ENCODE measurements around the gene STRIP1.

STRIP1 gene

DNA sequence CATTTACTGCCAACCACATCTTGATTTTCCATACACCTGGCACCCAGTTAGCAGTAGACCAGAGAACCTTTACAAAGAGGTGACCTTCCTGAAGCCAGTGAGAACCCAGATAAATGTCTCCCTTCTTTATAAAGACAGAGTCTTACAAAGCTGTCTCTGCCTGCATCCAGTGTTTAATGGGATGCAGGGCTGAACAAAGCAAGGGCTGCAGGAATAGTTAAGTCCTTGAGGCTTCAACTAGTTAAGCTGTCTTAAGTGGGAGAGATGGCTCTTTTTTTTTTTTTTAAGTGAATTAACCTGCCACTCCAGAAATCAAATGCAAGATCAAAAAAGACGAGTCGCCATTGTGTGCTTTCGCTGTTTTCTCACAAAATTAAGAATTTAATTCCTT lies 48.4 kb upstream of the STRIP1 start:
- TF ChIP-seq, protein P1, sequence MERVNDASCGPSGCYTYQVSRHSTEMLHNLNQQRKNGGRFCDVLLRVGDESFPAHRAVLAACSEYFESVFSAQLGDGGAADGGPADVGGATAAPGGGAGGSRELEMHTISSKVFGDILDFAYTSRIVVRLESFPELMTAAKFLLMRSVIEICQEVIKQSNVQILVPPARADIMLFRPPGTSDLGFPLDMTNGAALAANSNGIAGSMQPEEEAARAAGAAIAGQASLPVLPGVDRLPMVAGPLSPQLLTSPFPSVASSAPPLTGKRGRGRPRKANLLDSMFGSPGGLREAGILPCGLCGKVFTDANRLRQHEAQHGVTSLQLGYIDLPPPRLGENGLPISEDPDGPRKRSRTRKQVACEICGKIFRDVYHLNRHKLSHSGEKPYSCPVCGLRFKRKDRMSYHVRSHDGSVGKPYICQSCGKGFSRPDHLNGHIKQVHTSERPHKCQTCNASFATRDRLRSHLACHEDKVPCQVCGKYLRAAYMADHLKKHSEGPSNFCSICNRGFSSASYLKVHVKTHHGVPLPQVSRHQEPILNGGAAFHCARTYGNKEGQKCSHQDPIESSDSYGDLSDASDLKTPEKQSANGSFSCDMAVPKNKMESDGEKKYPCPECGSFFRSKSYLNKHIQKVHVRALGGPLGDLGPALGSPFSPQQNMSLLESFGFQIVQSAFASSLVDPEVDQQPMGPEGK (CRISPR knock-in tag; IDR thresholded peaks at IDR 0.05; ENCODE audit: borderline replicate concordance): no peak
- TF ChIP-seq CSDC2 (CRISPR knock-in tag; IDR thresholded peaks at IDR 0.05) (no peak), ARNTL (CRISPR knock-in tag; IDR thresholded peaks at IDR 0.05; ENCODE audit: borderline replicate concordance, low read depth) (no peak), GLIS3 (CRISPR knock-in tag; IDR thresholded peaks at IDR 0.05) (no peak), SNAI2 (CRISPR knock-in tag; IDR thresholded peaks at IDR 0.05) (no peak), ISL1 (CRISPR knock-in tag; IDR thresholded peaks at IDR 0.05) (no peak), ESRRG (CRISPR knock-in tag; IDR thresholded peaks at IDR 0.05) (no peak), ZNF8 (CRISPR knock-in tag; IDR thresholded peaks at IDR 0.05) (no peak), TCF4 (CRISPR knock-in tag; IDR thresholded peaks at IDR 0.05; ENCODE audit: borderline replicate concordance) (no peak), ZFP3 (CRISPR knock-in tag; IDR thresholded peaks at IDR 0.05) (no peak), ZC3H10 (CRISPR knock-in tag; IDR thresholded peaks at IDR 0.05) (no peak)
- TF ChIP-seq, protein P2, sequence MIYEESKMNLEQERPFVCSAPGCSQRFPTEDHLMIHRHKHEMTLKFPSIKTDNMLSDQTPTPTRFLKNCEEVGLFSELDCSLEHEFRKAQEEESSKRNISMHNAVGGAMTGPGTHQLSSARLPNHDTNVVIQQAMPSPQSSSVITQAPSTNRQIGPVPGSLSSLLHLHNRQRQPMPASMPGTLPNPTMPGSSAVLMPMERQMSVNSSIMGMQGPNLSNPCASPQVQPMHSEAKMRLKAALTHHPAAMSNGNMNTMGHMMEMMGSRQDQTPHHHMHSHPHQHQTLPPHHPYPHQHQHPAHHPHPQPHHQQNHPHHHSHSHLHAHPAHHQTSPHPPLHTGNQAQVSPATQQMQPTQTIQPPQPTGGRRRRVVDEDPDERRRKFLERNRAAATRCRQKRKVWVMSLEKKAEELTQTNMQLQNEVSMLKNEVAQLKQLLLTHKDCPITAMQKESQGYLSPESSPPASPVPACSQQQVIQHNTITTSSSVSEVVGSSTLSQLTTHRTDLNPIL (CRISPR knock-in tag; IDR thresholded peaks at IDR 0.05; ENCODE audit: low read depth): no peak
- TF ChIP-seq, protein P3, sequence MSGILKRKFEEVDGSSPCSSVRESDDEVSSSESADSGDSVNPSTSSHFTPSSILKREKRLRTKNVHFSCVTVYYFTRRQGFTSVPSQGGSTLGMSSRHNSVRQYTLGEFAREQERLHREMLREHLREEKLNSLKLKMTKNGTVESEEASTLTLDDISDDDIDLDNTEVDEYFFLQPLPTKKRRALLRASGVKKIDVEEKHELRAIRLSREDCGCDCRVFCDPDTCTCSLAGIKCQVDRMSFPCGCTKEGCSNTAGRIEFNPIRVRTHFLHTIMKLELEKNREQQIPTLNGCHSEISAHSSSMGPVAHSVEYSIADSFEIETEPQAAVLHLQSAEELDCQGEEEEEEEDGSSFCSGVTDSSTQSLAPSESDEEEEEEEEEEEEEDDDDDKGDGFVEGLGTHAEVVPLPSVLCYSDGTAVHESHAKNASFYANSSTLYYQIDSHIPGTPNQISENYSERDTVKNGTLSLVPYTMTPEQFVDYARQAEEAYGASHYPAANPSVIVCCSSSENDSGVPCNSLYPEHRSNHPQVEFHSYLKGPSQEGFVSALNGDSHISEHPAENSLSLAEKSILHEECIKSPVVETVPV (CRISPR knock-in tag; IDR thresholded peaks at IDR 0.05): no peak
- TF ChIP-seq, protein P4, sequence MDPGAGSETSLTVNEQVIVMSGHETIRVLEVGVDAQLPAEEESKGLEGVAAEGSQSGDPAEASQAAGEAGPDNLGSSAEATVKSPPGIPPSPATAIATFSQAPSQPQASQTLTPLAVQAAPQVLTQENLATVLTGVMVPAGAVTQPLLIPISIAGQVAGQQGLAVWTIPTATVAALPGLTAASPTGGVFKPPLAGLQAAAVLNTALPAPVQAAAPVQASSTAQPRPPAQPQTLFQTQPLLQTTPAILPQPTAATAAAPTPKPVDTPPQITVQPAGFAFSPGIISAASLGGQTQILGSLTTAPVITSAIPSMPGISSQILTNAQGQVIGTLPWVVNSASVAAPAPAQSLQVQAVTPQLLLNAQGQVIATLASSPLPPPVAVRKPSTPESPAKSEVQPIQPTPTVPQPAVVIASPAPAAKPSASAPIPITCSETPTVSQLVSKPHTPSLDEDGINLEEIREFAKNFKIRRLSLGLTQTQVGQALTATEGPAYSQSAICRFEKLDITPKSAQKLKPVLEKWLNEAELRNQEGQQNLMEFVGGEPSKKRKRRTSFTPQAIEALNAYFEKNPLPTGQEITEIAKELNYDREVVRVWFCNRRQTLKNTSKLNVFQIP (CRISPR knock-in tag; IDR thresholded peaks at IDR 0.05; ENCODE audit: borderline replicate concordance, low read depth): no peak
- ATAC-seq: no peak

DNA sequence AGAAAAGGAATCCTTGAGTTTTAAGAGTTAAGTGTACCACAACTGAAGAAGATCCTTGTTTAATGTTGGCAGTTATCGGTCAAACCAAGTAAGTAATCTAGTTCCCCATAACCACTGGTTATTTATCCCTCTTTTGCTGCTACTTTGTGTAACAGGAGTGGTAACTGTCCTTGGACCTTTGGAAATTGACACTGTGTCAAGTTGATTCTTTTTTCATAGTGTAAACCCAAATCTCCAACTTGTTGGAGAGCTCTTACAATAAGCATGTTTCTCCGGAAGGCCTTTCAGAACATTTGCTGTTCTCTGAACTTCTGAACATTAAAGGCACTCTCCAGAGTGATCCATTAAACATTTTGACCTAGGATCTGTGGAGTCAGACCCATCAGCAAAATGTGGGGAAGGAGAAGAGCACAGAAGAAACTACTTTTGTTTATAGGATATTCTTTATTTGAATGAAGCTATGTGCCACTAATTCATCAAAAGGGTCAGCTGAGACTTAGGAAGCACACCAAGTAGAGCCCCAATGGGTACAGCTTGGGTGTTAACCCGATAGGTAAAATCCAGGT lies 46.0 kb upstream of the STRIP1 start:
- no peak for TF ChIP-seq ZC3H10 (CRISPR knock-in tag; IDR thresholded peaks at IDR 0.05)
- TF ChIP-seq ZNF8 (CRISPR knock-in tag; IDR thresholded peaks at IDR 0.05): no peak
- no peak for TF ChIP-seq ISL1 (CRISPR knock-in tag; IDR thresholded peaks at IDR 0.05)
- no peak for TF ChIP-seq CSDC2 (CRISPR knock-in tag; IDR thresholded peaks at IDR 0.05)
- TF ChIP-seq, protein P3 (CRISPR knock-in tag; IDR thresholded peaks at IDR 0.05): no peak
- no peak for TF ChIP-seq ZNF565 (CRISPR knock-in tag; conservative IDR thresholded peaks at IDR 0.05; ENCODE audit: low read depth)
- TF ChIP-seq, protein P4 (CRISPR knock-in tag; IDR thresholded peaks at IDR 0.05; ENCODE audit: borderline replicate concordance, low read depth): no peak
- no peak for TF ChIP-seq ESRRG (CRISPR knock-in tag; IDR thresholded peaks at IDR 0.05)
- no peak for TF ChIP-seq BACH2 (CRISPR knock-in tag; IDR thresholded peaks at IDR 0.05; ENCODE audit: borderline replicate concordance)
- no peak for TF ChIP-seq PPARA (CRISPR knock-in tag; IDR thresholded peaks at IDR 0.05; ENCODE audit: borderline replicate concordance)
- no peak for TF ChIP-seq TOX (CRISPR knock-in tag; IDR thresholded peaks at IDR 0.05; ENCODE audit: borderline replicate concordance)
- ATAC-seq: no peak

DNA sequence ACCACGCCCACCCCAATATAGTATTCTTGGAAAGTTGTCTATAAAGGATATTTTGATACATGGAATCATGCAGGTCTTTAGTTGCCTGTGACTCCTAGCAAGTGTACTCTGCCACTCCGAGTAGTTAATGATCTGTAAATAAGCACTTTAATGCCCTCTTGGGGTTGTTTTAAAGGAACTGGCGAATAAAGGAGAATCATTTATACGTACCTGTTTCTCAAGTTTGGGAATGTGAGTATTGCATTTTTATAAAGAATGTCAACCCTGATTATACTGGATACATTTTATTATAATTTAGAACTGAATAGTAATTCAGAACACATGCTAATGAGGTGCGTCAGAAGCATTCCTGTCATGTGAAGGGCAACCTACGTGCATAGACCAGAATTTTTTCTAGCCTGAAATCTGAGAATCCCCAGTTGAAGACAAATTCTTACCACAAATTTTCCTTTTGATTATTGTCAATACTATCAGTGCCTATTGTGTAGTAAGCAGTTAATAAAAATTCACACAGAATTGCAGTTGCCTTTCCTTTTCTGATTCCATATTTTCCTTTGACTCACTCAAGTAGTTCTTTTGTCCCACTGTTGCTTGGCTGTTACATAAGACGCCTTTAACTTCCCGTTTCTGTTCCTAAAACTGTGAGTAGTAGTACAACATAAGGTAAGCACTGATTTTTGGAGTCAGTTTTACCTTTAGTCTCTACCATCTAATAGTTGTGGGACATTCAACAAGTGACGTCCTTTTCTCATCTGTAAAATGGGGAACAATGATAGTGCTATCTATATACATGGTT lies 44.7 kb upstream of the STRIP1 start:
- no peak for ATAC-seq
- TF ChIP-seq TCF4 (CRISPR knock-in tag; IDR thresholded peaks at IDR 0.05; ENCODE audit: borderline replicate concordance): no peak
- TF ChIP-seq, protein P2 (CRISPR knock-in tag; IDR thresholded peaks at IDR 0.05; ENCODE audit: low read depth): no peak
- TF ChIP-seq ZFP30 (CRISPR knock-in tag; IDR thresholded peaks at IDR 0.05): no peak
